Right renal cortex interstitium (tissue), 3 donors: ENCODE data around the gene SPATA13. TPM values are rescaled to one million over a fixed set of nuclear protein-coding genes. Genes with fewer than 3 reads are reported as not detected.
A peak's percentile ranks its signal among the peaks of the same experiment; 100 is the strongest.
"Not testable (repeated sequence)": the region's sequence is repeated elsewhere in the genome, so short reads cannot be mapped to it uniquely, and the experiment has no call there.

ENCODE experiments used
- DNase-seq, 3 donors: peaks; one replicate each; pipeline ENCODE4 v3.0.0-alpha.2; 2013; ENCODE audit warnings: low read depth in 3 of 3, low spot score in 2 of 3
- polyA plus RNA-seq, 3 donors: library from polyadenylated mRNA; unstranded; fragments of 120-200 nt; gene quantifications; one replicate each; pipeline ENCODE4 v1.2.1, GENCODE V29; 2013; ENCODE audit not compliant: insufficient read length in 3 of 3

Gene SPATA13
- polyA plus RNA-seq, 3 donors = 52.4 to 58.5 (median 56.4) TPM

DNA sequence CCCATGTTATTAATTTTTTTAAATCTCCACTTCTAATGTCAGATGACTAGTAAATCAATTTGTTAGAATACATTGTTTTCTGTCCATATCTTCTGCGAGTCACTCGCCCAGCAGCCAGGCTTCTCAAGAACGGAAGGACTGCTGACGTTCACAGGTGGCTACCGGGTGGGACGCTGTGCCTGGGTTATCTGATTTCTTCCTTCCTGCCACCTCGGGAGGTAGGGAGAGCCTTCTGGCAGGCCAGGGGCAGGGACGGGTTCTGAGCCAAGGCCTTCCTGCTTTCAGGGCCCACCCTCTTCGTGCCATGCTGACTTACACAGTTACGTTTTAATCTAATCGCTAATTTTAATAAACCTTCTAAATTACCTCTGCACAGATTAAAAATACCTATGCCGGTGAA is 140.9 kb downstream of the SPATA13 start:
- no peak for DNase-seq

- no peak for DNase-seq
Measured at GRCh38 chr13:24301911-24302310, 141.4 kb downstream of the SPATA13 start.

DNA sequence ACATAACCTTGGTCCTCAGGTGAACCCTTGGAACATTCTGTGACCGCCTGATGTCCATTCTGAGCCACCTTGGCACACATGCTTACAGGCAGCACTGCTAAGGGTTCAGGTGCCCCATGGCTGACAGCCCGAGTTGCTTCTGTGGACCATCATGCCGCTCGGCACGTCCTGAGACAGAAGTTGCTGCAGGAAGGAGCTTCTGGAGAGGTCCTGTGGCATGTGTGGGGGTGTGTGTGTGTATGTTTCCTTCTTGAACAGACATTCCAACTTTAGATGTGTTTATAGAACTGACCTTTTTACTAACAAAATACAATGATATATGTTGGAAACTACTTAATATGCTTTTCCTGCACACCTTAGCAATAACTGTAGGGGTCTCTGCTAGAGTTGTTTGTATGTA is 144.1 kb downstream of the SPATA13 start:
- DNase-seq = no peak

DNA sequence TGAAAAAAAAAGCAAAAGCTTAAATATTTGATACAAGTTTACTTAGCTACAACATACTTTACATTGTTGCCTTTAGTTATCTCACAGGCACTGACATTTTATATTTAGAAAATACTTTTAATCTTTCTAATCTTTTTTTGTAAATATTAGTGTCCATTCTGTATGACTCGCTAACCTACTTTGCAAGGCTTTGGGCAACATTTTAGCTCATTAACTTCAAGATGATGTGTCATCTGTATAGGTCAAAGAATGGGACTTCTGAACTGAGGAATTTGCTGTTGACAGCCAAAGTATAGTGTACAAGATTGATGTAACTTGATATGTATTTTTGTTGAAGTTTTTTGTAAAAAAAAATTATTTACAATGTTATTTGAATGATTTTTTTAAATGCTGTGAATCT is 146.1 kb downstream of the SPATA13 start:
- DNase-seq = no peak

GRCh38 chr13:24307211-24308067 is 146.9 kb downstream of the SPATA13 start:
- DNase-seq = no peak

DNA sequence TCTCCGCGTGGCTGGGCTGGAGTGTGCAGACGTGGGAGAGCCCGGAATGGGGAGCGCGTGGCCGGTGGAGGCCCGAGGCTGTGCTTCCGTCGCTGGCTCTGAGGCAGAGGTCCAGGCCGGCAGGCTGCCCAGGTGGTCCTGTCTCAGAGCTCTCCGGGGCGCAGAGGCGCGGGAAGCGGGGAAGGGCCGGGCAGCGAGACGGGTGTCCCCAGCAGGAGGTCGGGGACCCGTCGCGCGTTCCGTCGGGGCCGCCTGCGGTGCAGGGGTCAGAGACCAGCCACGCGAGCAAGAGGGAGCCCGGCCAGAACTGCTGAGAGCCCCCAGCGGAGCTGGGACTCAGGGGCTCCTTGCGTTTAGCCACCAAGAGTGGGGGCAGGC is 147.5 kb downstream of the SPATA13 start:
- no peak for DNase-seq

DNA sequence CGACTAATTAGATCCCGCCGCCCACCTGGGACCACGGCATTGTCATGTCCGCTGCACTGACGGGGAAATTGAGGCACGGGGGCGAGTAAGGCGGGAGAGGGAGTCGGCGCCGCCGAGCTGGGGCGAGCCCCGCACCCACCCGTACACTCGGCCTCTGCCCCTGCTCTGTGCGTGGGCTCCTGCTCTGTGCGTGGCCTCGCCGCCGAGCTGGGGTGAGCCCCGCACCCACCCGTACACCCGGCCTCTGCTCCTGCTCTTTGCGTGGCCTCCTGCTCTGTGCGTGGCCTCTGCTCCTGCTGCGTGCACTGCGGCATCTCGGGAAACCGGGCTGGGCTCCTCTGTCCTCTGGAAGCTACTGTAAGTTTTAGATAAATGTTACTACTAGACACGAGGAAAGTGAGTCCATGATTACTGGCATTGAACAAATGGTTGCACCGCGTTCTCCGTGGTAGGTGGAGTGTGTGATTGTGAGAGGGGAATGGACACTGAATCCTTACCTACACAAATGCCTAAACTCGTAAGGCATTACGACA is 148.0 kb downstream of the SPATA13 start:
- DNase-seq = no peak

- not testable (repeated sequence) for DNase-seq
Measured at GRCh38 chr13:24309300-24309699, 148.8 kb downstream of the SPATA13 start, which contains the start of gene C1QTNF9. Gene C1QTNF9, plus strand, starts transcription at chr13:24309580. Its CDS starts 6,424 bp downstream, at chr13:24316004.

DNA sequence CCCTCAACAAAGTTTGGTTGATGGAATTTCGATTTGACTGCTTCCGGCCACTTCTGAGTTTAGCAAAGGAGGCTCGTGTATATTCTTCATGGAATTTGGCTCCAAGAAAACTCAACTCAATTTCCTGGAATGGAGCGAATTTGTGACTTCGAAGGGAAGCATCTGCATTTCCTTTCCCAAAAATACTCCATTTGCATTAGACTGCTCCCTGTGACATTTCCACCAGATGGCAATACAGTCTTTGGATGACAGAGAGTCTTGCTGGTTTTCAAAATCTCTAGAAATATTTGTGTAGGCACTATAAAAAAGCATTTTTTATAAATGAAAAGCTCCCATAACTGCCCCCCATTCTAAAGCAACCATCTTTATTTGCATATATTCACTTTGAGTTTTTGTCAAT is 152.9 kb downstream of the SPATA13 start:
- DNase-seq = no peak

DNA sequence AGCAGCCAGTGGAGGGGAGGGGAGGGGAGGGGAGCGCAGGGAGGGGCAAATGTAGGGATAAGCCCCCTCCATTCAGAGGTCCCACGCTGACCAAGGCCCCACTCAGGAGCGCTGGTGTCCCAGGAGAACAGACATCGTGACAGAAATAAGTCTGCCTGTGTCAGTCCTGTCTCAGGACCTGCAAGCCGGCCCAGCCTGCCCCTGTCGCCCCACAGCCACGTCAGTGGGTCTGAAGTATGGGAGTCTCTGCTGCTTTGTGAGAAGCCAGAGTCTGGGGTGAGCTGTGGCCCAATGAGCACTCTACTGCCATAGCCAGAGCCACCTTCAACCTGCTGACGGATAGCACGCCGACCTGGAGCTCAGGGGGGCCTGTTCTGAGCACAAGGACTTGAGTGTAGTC is 157.3 kb downstream of the SPATA13 start:
- DNase-seq = not testable (repeated sequence)

GRCh38 chr13:24318878-24319277 is 158.4 kb downstream of the SPATA13 start:
- not testable (repeated sequence) for DNase-seq

DNA sequence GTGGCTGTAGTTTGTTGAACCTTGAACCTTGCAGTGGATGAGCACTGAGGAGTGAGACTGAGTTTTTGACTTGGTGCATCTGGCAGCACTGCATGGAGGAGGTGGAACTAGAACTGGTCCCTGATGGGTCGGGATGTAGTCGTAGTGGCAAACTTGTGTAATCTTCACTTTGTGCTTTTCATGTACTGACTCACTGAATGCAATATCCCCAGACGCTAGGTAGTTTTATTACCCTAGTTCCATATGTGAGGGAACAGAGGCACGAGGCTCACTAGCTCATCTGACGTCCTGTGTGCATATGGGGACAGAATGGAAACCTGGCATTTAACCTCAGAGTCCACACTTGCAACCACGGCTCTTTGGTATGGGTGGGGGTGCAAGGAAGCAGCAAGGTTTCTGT is 159.1 kb downstream of the SPATA13 start:
- not testable (repeated sequence) for DNase-seq

DNA sequence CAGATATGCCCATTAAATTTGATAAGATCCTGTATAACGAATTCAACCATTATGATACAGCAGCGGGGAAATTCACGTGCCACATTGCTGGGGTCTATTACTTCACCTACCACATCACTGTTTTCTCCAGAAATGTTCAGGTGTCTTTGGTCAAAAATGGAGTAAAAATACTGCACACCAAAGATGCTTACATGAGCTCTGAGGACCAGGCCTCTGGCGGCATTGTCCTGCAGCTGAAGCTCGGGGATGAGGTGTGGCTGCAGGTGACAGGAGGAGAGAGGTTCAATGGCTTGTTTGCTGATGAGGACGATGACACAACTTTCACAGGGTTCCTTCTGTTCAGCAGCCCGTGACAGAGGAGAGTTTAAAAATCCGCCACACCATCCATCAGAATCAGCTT is 160.9 kb downstream of the SPATA13 start:
- not testable (repeated sequence) for DNase-seq

- not testable (repeated sequence) for DNase-seq
Measured at GRCh38 chr13:24322470-24322869, 161.9 kb downstream of the SPATA13 start.

GRCh38 chr13:24323036-24323738 is 162.7 kb downstream of the SPATA13 start:
- no peak for DNase-seq

DNA sequence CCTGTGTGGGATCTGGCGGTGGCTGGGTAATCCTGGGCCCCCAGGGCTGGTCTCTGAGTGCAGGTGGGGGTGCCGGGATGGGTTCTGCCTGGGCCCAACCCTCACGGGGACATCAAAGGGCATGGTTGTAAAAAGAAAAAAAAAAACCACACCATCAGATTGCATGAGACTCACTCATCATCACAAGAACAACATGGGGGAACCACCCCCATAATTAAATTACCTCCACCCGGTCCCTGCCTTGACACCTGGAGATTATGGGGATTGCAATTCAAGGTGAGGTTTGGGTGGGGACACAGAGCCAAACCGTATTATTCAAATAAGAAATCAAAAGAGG is 163.2 kb downstream of the SPATA13 start:
- DNase-seq = no peak

DNA sequence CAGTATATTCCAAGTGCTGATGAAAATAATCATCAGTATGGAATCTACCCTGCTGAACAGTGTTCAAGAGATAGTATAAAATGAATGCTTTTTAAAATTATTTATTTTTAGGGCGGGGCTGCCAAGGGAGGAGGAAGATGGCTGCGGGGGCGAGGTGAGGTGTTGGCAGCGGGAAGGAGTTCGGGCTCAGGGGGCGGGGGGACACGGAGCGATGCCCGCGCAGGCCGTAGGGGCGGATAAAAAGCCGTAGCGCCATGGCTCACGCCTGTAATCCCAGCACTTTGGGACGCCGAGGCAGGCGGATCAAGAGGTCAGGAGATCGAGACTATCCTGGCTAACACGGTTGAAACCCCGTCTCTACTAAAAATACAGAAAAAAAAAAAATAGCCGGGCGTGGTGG is 167.1 kb downstream of the SPATA13 start:
- not testable (repeated sequence) for DNase-seq

GRCh38 chr13:24328145-24328544 is 167.6 kb downstream of the SPATA13 start:
- DNase-seq = peak in 1 of 3 donors; percentile 15

DNA sequence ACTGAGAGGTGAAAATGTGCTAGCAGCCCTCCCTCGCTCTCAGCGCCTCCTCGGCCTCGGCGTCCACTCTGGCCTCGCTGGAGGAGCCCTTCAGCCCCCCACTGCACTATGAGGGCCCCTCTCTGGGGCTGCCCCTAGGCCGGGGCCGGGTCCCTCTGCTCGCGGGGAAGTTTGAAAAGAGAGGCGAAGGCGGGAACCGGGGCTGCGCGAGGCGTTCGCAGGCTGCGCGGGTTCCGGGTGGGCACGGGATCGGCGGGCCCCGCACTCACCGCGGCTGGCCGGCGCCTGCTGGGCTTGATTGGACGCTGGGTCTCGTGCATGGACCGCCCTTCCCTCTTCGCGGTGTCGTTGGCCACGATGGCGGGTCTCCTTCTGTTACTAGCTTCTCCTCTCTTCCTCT is 178.2 kb downstream of the SPATA13 start:
- DNase-seq = no peak

- DNase-seq = no peak
Measured at GRCh38 chr13:24339937-24340607, 179.6 kb downstream of the SPATA13 start.

- no peak for DNase-seq
Measured at GRCh38 chr13:24340608-24340955, 180.1 kb downstream of the SPATA13 start.
